ENCODE data around the gene HLF. TPM values are rescaled to one million over a fixed set of nuclear protein-coding genes. Genes with fewer than 3 reads are reported as not detected.

Gene HLF
- total RNA-seq, 1 donor from 2014 or later, result 0.51 TPM

- H3K27me3 Mint-ChIP-seq (ENCODE audit: unreplicated experiment), result peaks cover 33% of the 10 kb centered on the region
- TF ChIP-seq, protein P1, sequence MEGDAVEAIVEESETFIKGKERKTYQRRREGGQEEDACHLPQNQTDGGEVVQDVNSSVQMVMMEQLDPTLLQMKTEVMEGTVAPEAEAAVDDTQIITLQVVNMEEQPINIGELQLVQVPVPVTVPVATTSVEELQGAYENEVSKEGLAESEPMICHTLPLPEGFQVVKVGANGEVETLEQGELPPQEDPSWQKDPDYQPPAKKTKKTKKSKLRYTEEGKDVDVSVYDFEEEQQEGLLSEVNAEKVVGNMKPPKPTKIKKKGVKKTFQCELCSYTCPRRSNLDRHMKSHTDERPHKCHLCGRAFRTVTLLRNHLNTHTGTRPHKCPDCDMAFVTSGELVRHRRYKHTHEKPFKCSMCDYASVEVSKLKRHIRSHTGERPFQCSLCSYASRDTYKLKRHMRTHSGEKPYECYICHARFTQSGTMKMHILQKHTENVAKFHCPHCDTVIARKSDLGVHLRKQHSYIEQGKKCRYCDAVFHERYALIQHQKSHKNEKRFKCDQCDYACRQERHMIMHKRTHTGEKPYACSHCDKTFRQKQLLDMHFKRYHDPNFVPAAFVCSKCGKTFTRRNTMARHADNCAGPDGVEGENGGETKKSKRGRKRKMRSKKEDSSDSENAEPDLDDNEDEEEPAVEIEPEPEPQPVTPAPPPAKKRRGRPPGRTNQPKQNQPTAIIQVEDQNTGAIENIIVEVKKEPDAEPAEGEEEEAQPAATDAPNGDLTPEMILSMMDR (IDR thresholded peaks at IDR 0.05), result no peak
- H3K27ac Mint-ChIP-seq (ENCODE audit: unreplicated experiment), result no peak overlapping the region
- H3K4me3 Mint-ChIP-seq (ENCODE audit: unreplicated experiment), result no peak overlapping the region
- no peaks in the 10 kb centered on the region for H3K9me3 Mint-ChIP-seq (ENCODE audit: unreplicated experiment)
- no peak for DNase-seq (ENCODE audit: extremely low spot score, unreplicated experiment)
- H3K36me3 Mint-ChIP-seq (ENCODE audit: unreplicated experiment), result no peaks in the 10 kb centered on the region
- no peaks in the 10 kb centered on the region for H3K4me1 Mint-ChIP-seq (ENCODE audit: unreplicated experiment)
These were observed 89.2 kb downstream of the HLF start for GRCh38 chr17:55354010-55354409.

GRCh38 chr17:55354941-55355340, 90.2 kb downstream of the HLF start:
- peaks cover 34% of the 10 kb centered on the region for H3K27me3 Mint-ChIP-seq (ENCODE audit: unreplicated experiment)
- TF ChIP-seq, protein P1 (IDR thresholded peaks at IDR 0.05), result no peak
- no peaks in the 10 kb centered on the region for H3K36me3 Mint-ChIP-seq (ENCODE audit: unreplicated experiment)
- no peak overlapping the region for H3K27ac Mint-ChIP-seq (ENCODE audit: unreplicated experiment)
- no peak for DNase-seq (ENCODE audit: extremely low spot score, unreplicated experiment)
- H3K4me1 Mint-ChIP-seq (ENCODE audit: unreplicated experiment), result no peaks in the 10 kb centered on the region
- no peak overlapping the region for H3K4me3 Mint-ChIP-seq (ENCODE audit: unreplicated experiment)
- no peaks in the 10 kb centered on the region for H3K9me3 Mint-ChIP-seq (ENCODE audit: unreplicated experiment)

DNA sequence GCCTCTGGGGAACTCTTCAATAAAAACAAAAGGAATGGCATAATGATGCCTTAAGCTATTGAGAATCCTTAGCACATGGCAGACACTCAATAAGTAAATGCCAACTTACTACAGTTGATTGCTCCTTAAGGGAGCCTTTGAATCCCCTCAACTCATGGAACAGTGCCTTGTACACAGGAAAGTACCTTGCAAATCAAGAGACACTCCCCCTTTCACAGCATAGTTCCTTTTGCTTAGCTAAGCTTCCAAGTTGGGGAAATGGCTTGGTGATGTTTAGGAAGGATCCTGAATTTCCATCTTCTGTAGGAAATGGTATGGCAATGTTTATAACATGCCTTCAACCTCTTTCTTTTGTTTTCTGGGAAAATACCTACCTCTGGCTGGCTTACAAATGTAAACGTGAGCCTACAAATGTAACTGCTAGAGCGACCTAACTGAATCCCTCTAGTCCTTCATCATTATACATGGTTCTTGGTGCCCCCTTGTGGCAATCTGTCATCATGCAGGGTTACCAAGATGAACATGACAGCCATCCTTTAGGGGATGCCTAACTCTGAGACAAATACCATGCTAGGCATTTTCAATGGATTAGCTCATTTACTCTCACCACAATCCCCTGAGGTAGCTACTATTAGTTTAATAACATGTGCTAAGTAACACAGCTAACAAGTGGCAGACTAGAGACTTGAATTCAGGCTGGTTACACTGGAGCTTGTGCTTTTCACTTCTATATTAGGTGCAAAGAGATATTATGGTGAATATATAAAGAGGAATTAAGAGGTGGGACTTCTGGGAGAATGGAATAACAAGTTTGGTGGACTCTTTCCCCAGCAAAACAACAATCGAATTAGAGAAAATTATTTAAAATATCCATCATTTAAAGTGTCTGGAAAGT, 91.9 kb downstream of the HLF start:
- no peak overlapping the region for H3K27ac Mint-ChIP-seq (ENCODE audit: unreplicated experiment)
- no peak overlapping the region for H3K4me3 Mint-ChIP-seq (ENCODE audit: unreplicated experiment)
- TF ChIP-seq, protein P1 (IDR thresholded peaks at IDR 0.05), result peak; percentile 76
- no peaks in the 10 kb centered on the region for H3K36me3 Mint-ChIP-seq (ENCODE audit: unreplicated experiment)
- no peaks in the 10 kb centered on the region for H3K4me1 Mint-ChIP-seq (ENCODE audit: unreplicated experiment)
- no peak for DNase-seq (ENCODE audit: extremely low spot score, unreplicated experiment)
- H3K27me3 Mint-ChIP-seq (ENCODE audit: unreplicated experiment), result peaks cover 31% of the 10 kb centered on the region
- H3K9me3 Mint-ChIP-seq (ENCODE audit: unreplicated experiment), result peaks cover 11% of the 10 kb centered on the region

- H3K36me3 Mint-ChIP-seq (ENCODE audit: unreplicated experiment), result no peaks in the 10 kb centered on the region
- no peak overlapping the region for H3K27ac Mint-ChIP-seq (ENCODE audit: unreplicated experiment)
- H3K27me3 Mint-ChIP-seq (ENCODE audit: unreplicated experiment), result peaks cover 16% of the 10 kb centered on the region
- H3K9me3 Mint-ChIP-seq (ENCODE audit: unreplicated experiment), result peaks cover 11% of the 10 kb centered on the region
- no peak overlapping the region for H3K4me3 Mint-ChIP-seq (ENCODE audit: unreplicated experiment)
- H3K4me1 Mint-ChIP-seq (ENCODE audit: unreplicated experiment), result no peaks in the 10 kb centered on the region
- no peak for DNase-seq (ENCODE audit: extremely low spot score, unreplicated experiment)
- TF ChIP-seq, protein P1 (IDR thresholded peaks at IDR 0.05), result no peak
These were observed 96.2 kb downstream of the HLF start for GRCh38 chr17:55360971-55361370.

DNA sequence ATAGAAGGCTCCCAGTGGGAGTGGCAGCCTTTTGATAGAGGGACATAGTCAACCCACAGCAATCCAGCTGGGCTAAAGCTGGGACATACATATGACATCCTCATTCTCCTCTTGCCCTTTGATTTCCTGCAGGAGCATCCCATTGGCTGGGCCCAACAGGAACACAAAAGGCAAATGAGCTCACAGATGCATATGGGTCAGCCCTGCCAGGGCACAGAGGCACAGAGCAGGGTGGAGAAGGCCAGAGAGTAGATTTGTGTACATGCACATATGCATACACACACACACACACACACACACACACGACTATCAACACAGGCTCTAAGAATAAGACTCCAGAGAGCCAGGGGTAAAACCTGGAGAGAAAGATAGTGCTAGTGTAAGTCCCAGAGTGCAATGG, 98.3 kb downstream of the HLF start:
- peak; percentile 38 for DNase-seq (ENCODE audit: extremely low spot score, unreplicated experiment)
- Mint-ChIP-seq H3K9me3 (ENCODE audit: unreplicated experiment) (peaks cover 11% of the 10 kb centered on the region), H3K4me3 (ENCODE audit: unreplicated experiment) (no peak overlapping the region), H3K4me1 (ENCODE audit: unreplicated experiment) (no peaks in the 10 kb centered on the region), H3K27ac (ENCODE audit: unreplicated experiment) (no peak overlapping the region), H3K36me3 (ENCODE audit: unreplicated experiment) (no peaks in the 10 kb centered on the region), H3K27me3 (ENCODE audit: unreplicated experiment) (peaks cover 16% of the 10 kb centered on the region)
- TF ChIP-seq, protein P1 (IDR thresholded peaks at IDR 0.05), result no peak

Data from osteocyte (in vitro differentiated cells).